Erythroblast (primary cell): Measurements from ENCODE around the gene DAZAP1.

Experiments
- GATA1 ChIP-seq: IDR thresholded peaks from 2 replicates; pipeline ENCODE4 v1.6.1; 2011; ENCODE audit warnings: low read depth, mild to moderate bottlenecking, control low read depth, low read length, moderate library complexity
- POLR2A ChIP-seq: IDR thresholded peaks from 2 replicates; pipeline ENCODE4 v1.6.1; 2011; ENCODE audit warnings: mild to moderate bottlenecking, low read length

DNA sequence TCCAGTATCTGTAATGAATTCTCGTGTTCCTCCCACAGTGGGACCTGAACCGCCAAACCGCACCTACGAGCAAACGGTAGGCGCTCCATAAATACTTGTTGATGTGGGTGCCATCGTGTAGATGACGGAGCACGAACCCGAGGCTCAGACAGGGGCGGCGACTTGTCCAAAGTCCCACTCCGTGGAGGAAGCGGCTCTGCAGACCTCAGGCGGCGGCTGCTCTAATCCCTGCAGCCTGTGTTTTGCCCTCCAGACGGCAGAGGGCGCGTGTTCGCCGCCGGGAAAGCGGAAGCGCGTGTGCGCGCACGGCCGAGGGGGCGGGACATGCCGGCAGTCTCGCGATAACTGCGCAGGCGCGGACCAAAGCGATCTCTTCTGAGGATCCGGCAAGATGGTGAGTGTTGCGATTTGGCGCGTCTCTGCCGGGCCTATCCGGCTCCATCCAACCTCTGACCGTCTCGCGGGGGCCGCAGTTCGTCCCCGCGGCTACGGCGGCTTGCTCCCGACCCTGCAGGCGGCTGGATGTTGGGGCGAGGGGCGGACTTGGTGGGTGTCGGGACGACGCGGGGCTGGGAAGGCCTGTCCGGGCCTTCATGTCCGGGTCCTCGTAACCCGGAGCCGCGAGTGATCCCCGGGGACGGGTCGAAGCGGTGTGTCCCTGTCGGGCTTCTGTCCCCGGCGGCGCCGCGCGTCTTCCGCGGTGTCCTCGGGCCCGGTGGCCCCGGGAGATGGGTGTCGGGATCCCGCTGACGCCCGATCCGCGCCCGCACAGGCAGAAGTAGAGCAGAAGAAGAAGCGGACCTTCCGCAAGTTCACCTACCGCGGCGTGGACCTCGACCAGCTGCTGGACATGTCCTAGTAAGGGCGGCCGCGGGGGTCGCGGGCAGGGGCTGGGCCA lies 30.9 kb downstream of the DAZAP1 start, which contains the start of gene RPS15:
- TF ChIP-seq POLR2A (peak; percentile 97), GATA1 (no peak)
